GM23248 (cell line): ENCODE results near the gene C7orf57.

Experiments
- EZH2 ChIP-seq: fragments of 200-600 bp; sonication (generic); IDR thresholded peaks from 2 replicates; pipeline ENCODE4 v1.6.1; 2018; ENCODE audit warnings: antibody characterized with exemption, mild to moderate bottlenecking; ENCODE audit not compliant: insufficient read depth, poor library complexity, severe bottlenecking
- EZH2phosphoT487 ChIP-seq: fragments of 200-600 bp; sonication (generic); IDR thresholded peaks from 2 replicates; pipeline ENCODE4 v1.6.1; 2018; ENCODE audit warnings: antibody characterized with exemption, moderate library complexity, mild to moderate bottlenecking, low read depth; ENCODE audit not compliant: insufficient read depth

DNA sequence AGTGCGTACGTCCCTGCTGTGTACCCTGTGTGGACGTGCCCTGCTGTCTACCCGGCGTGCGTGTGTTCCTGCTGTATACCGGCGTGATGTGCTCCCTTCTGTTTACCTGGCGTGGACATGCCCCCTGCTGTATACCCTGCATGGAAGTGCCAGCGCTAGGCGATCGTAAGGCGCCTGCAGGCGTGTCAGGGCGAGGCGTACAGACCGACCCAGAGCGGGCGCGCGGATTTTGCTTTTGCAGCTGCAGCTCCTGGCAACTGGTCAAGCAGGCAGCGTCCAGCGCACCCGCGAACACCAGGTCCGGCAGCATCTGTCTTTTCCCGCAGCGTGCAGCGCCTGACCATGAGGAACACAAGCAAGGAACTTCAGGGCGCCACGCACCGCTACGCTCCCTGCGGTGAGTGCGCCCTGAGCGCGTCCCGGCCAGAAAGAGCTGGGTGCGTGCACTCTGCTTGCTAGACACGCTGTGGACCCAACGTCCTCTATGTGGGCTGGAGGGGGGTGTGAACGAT is 680 bp downstream of the C7orf57 start:
- no peak for TF ChIP-seq EZH2
- no peak for TF ChIP-seq EZH2phosphoT487
